ENCODE data around the gene BTBD2. TPM values are rescaled to one million over a fixed set of nuclear protein-coding genes. Genes with fewer than 3 reads are reported as not detected.

Gene BTBD2
- total RNA-seq, 4 donors from 2014 or later = 57.8 to 114 (median 76.0) TPM

DNA sequence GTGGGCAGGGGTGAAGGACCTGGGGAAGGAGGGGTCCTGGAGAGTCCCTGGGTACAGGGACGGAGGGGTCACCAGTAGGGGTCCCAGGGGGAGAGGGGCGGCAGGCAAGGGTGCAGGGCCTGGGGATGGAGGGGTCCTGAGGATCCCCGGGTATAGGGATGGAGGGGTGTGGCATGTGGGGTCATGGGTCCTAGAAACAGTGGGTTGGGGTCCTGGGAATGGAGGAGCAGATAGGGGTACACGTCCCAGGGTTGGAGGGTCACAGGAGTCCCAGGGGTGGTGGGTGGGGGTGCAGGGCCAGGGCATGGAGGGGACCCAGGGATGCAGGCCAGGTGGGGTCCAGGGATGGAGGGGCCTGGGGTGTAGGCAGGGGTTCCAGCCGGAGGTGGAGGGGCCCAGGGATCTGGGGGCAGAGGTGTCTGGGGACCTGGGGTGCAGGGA is 1.4 kb downstream of the BTBD2 start:
- Histone ChIP-seq H3K4me1 (peaks cover 0 to 29% (median 9%) of the 10 kb centered on the region in 4 donors), H3K27ac (peak overlapping the region in 1 of 4 donors; percentile 83), H3K9me3 (no peaks in the 10 kb centered on the region), H3K36me3 (no peaks in the 10 kb centered on the region), H3K4me3 (peak overlapping the region in 1 of 4 donors; percentile 58), H3K27me3 (no peaks in the 10 kb centered on the region)
- no peak for DNase-seq
- TF ChIP-seq, protein P1, sequence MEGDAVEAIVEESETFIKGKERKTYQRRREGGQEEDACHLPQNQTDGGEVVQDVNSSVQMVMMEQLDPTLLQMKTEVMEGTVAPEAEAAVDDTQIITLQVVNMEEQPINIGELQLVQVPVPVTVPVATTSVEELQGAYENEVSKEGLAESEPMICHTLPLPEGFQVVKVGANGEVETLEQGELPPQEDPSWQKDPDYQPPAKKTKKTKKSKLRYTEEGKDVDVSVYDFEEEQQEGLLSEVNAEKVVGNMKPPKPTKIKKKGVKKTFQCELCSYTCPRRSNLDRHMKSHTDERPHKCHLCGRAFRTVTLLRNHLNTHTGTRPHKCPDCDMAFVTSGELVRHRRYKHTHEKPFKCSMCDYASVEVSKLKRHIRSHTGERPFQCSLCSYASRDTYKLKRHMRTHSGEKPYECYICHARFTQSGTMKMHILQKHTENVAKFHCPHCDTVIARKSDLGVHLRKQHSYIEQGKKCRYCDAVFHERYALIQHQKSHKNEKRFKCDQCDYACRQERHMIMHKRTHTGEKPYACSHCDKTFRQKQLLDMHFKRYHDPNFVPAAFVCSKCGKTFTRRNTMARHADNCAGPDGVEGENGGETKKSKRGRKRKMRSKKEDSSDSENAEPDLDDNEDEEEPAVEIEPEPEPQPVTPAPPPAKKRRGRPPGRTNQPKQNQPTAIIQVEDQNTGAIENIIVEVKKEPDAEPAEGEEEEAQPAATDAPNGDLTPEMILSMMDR (IDR thresholded peaks at IDR 0.05) = no peak
- no peak for TF ChIP-seq POLR2A (IDR thresholded peaks at IDR 0.05)

DNA sequence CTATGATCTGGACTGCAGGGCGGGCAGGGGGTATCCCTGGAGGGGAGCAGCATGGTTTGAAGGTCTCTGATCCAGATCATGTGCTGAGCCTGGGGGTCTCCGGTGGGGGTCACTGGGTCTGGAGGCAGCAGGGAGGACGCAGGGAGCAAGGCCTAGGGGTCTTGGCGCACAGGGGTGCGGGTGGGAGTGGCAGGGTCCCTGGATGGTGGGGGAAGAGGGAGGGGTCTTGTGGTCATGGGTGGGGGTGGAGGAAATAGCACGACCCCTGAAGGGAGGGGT is 1.9 kb downstream of the BTBD2 start:
- Histone ChIP-seq H3K36me3 (no peaks in the 10 kb centered on the region), H3K9me3 (no peaks in the 10 kb centered on the region), H3K4me3 (no peak overlapping the region), H3K27me3 (no peaks in the 10 kb centered on the region), H3K4me1 (peaks cover 0 to 29% (median 9%) of the 10 kb centered on the region in 4 donors), H3K27ac (no peak overlapping the region)
- no peak for DNase-seq
- TF ChIP-seq POLR2A (IDR thresholded peaks at IDR 0.05) = no peak
- TF ChIP-seq, protein P1 (IDR thresholded peaks at IDR 0.05) = no peak

DNA sequence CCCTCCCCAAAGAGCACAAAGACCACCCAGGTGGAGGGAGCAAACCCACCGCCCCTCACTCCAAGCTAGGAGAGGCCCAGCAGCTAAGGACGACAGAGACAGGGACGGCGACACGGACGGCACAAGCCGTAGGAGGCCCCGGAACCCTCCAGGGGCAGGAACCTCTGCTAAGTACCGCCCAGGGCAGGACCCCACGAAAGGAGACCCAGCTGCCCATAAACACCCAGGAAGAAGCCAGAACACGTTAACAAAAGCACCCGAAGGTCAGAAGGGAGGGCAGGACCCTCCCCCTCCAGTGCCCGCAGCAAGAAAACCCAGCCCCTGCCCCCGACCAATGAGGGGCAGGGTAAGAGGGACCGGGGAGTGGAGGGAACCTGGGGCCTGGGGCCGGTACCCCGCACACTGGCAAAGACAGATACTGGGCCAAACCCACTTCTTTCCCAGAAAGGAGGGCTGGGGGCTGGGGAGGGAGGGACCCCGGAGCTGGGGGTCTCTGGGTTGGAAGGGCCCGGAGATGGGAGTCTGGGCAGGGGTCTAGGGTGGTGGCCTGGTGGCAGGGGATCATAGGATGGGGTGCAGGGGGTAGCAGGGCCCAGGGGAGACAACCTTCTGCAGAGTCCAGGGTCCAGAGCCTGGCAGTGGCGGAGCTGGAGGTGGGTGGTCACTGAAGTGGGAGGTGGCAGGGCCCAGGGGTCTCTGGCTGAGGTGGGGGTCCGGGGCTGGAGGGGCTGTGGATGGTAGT is 2.4 kb downstream of the BTBD2 start:
- Histone ChIP-seq H3K27me3 (no peaks in the 10 kb centered on the region), H3K4me1 (peaks cover 0 to 29% (median 9%) of the 10 kb centered on the region in 4 donors), H3K4me3 (no peak overlapping the region), H3K27ac (no peak overlapping the region), H3K36me3 (no peaks in the 10 kb centered on the region), H3K9me3 (no peaks in the 10 kb centered on the region)
- TF ChIP-seq POLR2A (IDR thresholded peaks at IDR 0.05) = no peak
- TF ChIP-seq, protein P1 (IDR thresholded peaks at IDR 0.05) = no peak
- DNase-seq = no peak

GRCh38 chr19:2011169-2011568 is 4.3 kb downstream of the BTBD2 start:
- Histone ChIP-seq H3K9me3 (no peaks in the 10 kb centered on the region), H3K27me3 (no peaks in the 10 kb centered on the region), H3K27ac (no peak overlapping the region), H3K4me1 (peaks cover 0 to 22% (median 5%) of the 10 kb centered on the region in 4 donors), H3K4me3 (no peak overlapping the region), H3K36me3 (no peaks in the 10 kb centered on the region)
- TF ChIP-seq, protein P1 (IDR thresholded peaks at IDR 0.05) = no peak
- no peak for TF ChIP-seq POLR2A (IDR thresholded peaks at IDR 0.05)
- no peak for DNase-seq

DNA sequence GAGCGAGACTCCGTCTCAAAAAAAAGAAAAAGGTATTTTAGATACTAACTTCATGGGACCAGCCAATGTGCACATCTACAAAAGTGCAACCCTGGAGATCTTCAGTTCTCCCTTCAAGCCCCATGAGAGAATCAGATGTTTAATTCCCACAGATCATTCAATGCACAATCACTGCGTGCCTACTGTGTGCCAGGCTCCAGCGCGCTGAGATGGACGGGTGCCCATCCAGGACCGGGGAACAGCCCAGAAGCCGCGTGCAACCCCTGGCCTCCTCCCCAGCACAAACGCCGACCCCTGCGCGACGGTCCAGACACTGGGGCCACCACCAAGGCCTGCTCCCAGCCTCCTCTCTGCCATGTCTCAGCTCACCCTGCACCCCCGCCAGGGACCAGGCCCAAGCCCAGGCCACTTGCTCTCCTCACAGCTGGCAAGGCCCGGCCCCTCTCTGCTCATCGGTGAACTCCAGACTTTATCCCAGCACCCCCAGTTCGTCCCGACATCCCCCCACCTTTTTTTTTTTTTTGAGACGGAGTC is 5.3 kb downstream of the BTBD2 start:
- Histone ChIP-seq H3K9me3 (no peaks in the 10 kb centered on the region), H3K4me3 (no peak overlapping the region), H3K4me1 (peaks cover 0 to 20% (median 3%) of the 10 kb centered on the region in 4 donors), H3K27ac (no peak overlapping the region), H3K36me3 (no peaks in the 10 kb centered on the region), H3K27me3 (no peaks in the 10 kb centered on the region)
- no peak for DNase-seq
- no peak for TF ChIP-seq POLR2A (IDR thresholded peaks at IDR 0.05)
- TF ChIP-seq, protein P1 (IDR thresholded peaks at IDR 0.05) = no peak

Measured in Peyer's patch (tissue), 4 donors.